Sigmoid colon (tissue), 4 donors: ENCODE results near the gene TRMT61A.

Source experiments
- POLR2A ChIP-seq, 2 donors: fragments of 450-650 bp; IDR thresholded peaks; one replicate each; pipeline ENCODE4 v1.6.1; 2016; ENCODE audit warnings: antibody characterized with exemption in 2 of 2, mild to moderate bottlenecking in 2 of 2, moderate library complexity in 2 of 2
- POLR2AphosphoS5 ChIP-seq, 4 donors: sonication (generic); formaldehyde crosslinking; IDR thresholded peaks; one replicate each; pipeline ENCODE4 v1.6.1; 2017; ENCODE audit warnings: antibody characterized with exemption in 4 of 4
- TF ChIP-seq, protein P1 (sequence below), 4 experiments: fragments of 450-650 bp in 3 of 4; fragments of 200-600 bp in 1 of 4; IDR thresholded peaks; one replicate each; pipeline ENCODE4 v1.5.1; 2016 to 2019; ENCODE audit warnings: antibody characterized with exemption in 4 of 4, mild to moderate bottlenecking in 3 of 4, moderate library complexity in 2 of 4

DNA sequence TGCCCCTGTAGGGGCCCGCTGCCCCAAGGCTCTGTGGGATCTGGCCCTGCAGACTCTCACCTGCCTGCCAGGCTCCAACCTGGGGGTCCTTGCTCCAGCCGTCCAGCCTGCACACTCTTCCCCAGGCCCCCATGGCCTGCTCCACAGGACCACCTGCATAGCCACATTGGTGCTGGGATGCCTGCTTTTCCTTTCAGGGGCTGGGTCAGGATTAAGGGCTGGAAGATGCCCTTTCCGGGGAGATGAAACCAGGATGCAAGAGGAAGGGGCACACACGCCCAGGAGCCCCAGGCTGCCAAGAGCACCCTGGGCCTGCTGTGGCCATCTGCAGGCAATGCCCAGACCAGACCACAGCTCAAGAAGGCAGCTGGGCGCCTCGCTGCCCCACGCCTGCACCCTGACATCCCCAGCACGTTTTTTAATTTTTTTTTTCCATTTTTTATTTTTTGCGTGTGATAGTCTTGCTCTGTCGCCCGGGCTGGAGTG is 18.5 kb downstream of the TRMT61A start:
- TF ChIP-seq, protein P1, sequence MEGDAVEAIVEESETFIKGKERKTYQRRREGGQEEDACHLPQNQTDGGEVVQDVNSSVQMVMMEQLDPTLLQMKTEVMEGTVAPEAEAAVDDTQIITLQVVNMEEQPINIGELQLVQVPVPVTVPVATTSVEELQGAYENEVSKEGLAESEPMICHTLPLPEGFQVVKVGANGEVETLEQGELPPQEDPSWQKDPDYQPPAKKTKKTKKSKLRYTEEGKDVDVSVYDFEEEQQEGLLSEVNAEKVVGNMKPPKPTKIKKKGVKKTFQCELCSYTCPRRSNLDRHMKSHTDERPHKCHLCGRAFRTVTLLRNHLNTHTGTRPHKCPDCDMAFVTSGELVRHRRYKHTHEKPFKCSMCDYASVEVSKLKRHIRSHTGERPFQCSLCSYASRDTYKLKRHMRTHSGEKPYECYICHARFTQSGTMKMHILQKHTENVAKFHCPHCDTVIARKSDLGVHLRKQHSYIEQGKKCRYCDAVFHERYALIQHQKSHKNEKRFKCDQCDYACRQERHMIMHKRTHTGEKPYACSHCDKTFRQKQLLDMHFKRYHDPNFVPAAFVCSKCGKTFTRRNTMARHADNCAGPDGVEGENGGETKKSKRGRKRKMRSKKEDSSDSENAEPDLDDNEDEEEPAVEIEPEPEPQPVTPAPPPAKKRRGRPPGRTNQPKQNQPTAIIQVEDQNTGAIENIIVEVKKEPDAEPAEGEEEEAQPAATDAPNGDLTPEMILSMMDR (IDR thresholded peaks at IDR 0.05): no peak
- TF ChIP-seq POLR2AphosphoS5 (IDR thresholded peaks at IDR 0.05) (no peak), POLR2A (IDR thresholded peaks at IDR 0.05) (no peak)
